Gastroesophageal sphincter (tissue), 3 donors: ENCODE results near the gene F10.

Experiments used
- CTCF ChIP-seq, 4 experiments: fragments of 200-600 bp in 2 of 4; fragments of 450-650 bp in 2 of 4; sonication (generic) in 1 of 4; IDR thresholded peaks; one replicate each; pipeline ENCODE4 v1.5.1; 2017 to 2019; ENCODE audit warnings: antibody characterized with exemption in 4 of 4, mild to moderate bottlenecking in 2 of 4, moderate library complexity in 2 of 4
- EP300 ChIP-seq: sonication (generic); formaldehyde crosslinking; IDR thresholded peaks from one replicate; pipeline ENCODE4 v1.6.1; 2017; ENCODE audit warnings: antibody characterized with exemption, mild to moderate bottlenecking
- POLR2A ChIP-seq, 2 donors: fragments of 450-650 bp; IDR thresholded peaks; one replicate each; pipeline ENCODE4 v1.6.1; 2017; ENCODE audit warnings: antibody characterized with exemption in 2 of 2, mild to moderate bottlenecking in 2 of 2, moderate library complexity in 1 of 2

GRCh38 chr13:113140677-113141600, 18.3 kb downstream of the F10 start:
- TF ChIP-seq POLR2A (IDR thresholded peaks at IDR 0.05) (no peak), CTCF (IDR thresholded peaks at IDR 0.05) (no peak), EP300 (no peak)
